GM19238 (cell line): ENCODE measurements around the gene WDHD1.
"Not testable (repeated sequence)": the region's sequence is repeated elsewhere in the genome, so short reads cannot be mapped to it uniquely, and the experiment has no call there.

Experiments
- DNase-seq: peaks from one replicate; pipeline ENCODE4 v3.0.0; 2011; ENCODE audit warnings: low spot score; ENCODE audit not compliant: insufficient read length

The WDHD1 gene

DNA sequence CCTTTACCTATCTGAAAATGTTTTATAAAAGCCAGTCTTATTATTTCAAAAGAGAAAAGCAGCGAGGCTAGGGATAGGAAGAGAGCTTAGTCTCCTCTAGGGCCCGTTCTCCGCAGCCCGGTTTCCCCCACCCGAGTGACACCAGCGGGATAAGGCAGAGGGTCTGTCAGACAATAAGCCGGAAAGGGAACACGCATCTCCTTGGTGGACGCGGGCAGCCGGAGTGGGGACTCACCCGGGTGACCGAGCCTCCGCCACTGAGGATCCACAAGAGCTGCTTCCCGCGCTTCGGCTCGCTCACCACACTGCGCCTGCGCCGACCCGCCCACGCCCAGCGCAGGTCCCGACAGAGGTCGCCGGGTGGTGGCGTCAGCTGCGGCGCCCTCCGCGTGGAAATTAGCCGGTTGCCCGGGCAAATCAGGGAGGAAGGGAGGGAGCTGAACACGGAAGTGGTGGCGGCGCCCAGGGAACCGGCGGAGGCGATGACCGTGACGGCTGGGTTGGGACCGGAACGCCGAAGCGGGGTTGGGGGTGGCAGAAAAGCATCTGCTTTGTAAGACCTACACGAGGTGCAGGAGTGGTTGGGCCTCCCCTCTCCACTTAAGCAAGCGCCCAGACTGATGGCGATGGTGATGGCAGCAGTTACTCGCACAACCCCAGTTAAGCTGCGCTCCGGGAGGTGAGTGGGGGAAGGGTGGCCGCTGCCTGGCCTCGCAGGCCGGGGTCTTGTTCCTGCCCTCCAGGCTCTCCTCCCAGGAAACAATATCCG lies at the start of gene WDHD1, which contains the start of gene SOCS4:
Gene WDHD1 (minus strand): TSS at position 307 of the 769 bp plus-strand sequence. CDS start 312 bp downstream, outside the sequence.
Gene SOCS4 (plus strand): TSS at position 444 of the 769 bp plus-strand sequence. CDS start 15,806 bp downstream, outside the sequence.
- peak; percentile 82 for DNase-seq

GRCh38 chr14:55075628-55076175 lies 48.8 kb upstream of the WDHD1 start:
- DNase-seq: no peak

- DNase-seq: no peak
Measured at GRCh38 chr14:55074662-55075061, 47.8 kb upstream of the WDHD1 start.

DNA sequence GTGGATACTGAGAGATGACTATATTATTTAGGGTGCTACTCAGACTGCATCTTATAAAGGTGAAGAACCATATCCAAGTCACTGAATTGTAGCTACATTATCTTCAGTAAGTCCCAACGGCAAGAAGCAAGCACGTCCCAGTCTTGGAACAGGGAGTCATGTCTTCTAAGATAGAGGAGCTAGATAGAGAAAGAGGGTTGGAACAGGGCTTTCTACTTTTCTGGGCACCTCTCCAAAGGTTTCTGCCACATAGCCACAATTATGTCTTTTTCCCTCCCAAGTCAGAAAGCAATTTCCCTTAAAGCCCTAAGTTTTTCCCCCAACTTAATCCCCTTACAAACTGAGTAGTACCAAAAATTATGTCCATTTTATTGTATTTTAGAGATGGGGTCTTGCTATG lies 47.0 kb upstream of the WDHD1 start:
- no peak for DNase-seq

GRCh38 chr14:55071870-55072640 lies 45.2 kb upstream of the WDHD1 start:
- no peak for DNase-seq

- DNase-seq: no peak
Measured at GRCh38 chr14:55070981-55071411, 44.1 kb upstream of the WDHD1 start.

- no peak for DNase-seq
Measured at GRCh38 chr14:55066223-55066622, 39.3 kb upstream of the WDHD1 start.

DNA sequence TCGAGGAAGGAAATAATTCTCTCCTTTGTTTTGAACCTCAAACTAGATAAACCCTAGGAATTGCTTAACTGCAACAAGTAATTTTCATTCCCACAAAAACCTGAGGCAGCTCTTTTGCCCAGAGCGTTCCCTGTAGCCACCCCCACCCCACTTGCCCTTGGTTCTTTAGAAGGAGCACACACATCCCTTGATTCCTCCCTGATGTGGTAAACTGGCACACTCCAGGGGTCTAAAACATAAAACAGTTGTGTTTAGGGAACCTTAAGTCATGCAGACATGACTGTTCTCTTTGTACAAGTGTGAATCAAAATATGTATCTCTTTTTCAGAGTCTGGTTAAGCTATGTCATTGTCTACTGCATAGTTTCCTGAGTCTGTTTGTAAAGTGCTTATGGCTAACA lies 38.5 kb upstream of the WDHD1 start:
- DNase-seq: no peak

DNA sequence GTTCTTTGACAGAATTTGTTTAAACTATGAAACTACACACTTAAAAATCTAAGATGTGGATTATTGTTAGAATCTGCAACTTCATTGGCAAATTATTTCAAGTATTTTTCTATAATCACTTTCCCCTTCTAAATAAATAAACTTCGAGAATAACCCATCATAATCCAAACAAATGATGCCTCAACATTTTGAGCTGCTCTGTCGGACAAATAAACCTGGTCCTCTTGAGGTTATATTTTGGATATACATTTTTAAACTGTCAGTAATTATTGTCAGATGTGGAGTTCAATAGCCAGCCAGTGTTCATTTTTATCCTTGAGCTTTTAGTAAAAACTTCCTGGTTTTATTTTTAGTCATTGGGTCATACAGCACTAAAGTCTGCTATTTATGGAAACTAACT lies 38.0 kb upstream of the WDHD1 start:
- not testable (repeated sequence) for DNase-seq

DNA sequence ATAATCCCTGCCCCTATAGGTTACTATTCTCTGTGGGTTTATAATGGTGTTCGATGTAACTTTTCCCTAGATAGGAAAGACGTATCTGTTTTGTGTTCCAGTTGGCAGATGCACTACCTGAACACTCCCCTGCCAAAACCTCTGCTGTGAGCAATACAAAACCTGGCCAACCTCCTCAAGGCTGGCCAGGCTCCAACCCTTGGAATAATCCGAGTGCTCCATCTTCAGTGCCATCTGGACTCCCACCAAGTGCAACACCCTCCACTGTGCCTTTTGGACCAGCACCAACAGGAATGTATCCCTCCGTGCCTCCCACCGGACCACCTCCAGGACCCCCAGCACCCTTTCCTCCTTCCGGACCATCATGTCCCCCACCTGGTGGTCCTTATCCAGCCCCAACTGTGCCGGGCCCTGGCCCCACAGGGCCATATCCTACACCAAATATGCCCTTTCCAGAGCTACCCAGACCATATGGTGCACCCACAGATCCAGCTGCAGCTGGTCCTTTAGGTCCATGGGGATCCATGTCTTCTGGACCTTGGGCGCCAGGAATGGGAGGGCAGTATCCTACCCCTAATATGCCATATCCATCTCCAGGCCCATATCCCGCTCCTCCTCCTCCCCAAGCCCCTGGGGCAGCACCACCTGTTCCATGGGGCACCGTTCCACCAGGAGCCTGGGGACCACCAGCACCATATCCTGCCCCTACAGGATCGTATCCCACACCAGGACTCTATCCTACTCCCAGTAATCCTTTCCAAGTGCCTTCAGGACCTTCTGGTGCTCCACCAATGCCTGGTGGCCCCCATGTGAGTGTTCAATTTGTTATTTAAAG lies 35.8 kb upstream of the WDHD1 start:
- DNase-seq: no peak

- no peak for DNase-seq
Measured at GRCh38 chr14:55059333-55059732, 32.4 kb upstream of the WDHD1 start.

DNA sequence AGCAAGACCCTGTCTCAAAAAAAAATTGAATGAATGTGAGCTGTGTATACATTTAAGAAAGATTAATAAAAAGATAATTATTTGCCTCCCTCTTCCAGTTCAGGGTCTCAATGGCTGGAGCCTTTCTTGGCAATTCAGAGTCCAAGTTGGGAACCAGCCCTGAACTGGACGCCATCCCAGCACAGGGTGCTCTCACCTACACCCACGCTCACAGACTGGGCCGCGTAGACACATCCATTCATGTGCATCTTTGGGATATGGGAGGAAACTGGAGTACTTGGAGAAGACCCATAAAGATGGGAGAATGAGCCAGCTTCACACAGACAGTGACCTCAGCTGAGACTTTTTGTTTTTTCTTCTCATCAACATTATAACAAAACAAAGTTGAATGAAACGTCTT lies 31.0 kb upstream of the WDHD1 start:
- DNase-seq: no peak

DNA sequence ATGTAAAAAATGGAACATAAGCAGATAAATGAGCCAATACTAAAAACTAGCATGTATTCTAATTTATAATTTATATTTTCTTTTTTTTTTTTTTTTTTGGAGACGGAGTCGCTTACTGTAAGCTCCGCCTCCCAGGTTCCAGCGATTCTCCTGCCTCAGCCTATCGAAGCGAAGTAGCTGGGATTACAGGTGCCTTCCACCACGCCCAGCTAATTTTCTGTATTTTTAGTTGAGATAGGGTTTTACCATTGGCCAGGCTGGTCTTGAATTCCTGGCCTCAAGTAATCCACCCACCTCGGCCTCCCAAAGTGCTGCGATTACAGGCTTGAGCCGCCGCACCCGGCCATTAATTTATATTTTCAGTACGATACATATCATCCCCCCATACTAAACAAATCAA lies 27.2 kb upstream of the WDHD1 start:
- no peak for DNase-seq

DNA sequence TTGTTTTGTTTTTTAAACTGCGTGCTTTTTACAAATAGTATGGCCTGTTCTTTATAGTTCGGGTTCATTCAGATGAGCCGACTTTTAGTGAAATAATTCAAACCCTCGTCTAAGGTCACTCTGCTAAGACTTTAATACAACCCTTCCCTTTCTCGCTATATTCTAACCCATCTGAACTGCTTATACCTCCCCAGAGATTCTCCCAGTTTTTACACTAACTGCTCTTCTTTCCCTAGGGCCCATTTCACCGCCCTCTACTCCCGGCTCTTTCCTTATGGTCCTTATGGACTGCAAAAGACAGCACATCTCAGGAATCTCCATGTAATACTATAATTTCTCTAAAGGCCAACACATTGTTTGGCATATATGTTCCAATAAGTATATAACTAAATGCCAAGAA lies 26.6 kb upstream of the WDHD1 start:
- DNase-seq: no peak

DNA sequence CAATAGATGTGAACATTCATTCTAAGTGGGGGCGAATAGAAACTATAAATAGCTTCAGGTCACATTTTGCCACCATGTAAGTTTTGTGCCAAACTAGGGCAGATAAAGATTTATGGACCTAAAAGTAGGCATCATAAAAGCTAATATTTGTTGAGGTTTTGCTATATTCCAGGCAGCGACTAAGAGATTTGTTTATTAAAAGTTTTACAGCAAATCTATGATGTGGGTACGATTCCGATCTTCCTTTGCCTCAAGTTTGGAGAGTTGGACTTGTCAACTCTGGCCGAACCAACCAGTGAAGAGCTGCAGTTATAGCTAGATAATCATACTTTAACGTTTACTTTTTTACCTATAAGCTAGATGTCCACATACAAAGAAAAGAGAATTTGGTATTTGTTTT lies 26.1 kb upstream of the WDHD1 start:
- DNase-seq: no peak

- no peak for DNase-seq
Measured at GRCh38 chr14:55052269-55052930, 25.5 kb upstream of the WDHD1 start.

DNA sequence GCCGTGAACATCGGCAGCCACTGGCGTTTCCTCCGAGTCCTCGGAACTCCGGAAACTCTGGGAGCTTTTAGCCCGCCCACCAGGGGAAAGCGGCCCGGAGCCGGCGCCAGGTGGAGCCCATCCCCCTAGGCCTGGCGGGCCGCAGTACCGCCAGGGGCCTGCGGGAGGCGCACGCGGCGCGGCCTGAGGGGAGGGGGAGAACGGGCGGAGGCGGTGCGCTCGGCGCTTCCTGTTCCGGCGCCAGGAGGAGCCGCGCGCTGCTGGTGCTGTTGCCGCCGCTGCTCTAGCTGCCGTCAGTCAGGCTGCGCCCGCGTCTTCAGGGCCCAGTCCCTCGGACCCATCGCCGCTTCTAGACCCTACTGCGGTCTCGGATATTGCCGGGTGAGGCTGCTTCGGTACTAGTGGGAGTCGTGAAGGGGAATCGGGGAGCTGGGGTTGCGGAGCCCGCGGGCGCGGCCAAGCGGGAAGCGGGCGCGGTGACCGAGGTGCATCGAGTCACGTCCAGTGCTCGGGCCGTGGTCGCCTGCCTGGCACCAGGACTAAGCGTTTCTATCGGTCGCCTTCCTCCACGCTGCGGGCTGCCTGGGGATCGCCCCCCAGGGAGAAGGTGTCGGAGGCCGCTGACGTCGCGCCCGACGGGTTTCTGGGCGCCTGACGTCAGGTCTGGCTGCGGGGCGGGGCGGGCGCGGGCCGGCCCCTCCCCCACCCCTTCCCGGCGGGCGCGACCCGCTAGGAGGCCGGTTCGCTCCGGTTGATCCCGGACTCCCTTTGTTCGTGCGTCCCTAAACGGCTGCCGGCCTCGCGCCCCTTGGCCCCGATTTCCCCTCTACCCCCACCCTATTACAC lies 24.7 kb upstream of the WDHD1 start, which contains the start of gene MAPK1IP1L:
Gene MAPK1IP1L (plus strand): TSS at position 225 of the 846 bp plus-strand sequence. CDS start 10,037 bp downstream, outside the sequence.
- DNase-seq: peak; percentile 92

DNA sequence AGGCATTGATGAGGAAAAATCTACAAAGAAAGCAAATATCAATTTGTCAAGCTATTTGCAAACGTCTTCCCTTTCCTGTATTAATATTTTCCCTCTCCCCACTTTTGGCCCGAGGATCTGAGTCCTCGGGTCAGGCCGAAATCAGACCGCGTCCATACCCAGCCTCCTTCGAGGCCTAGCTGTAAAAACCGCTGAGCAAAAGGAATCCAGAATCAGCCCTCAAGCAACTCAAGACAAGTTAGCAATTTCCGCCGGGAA lies 24.2 kb upstream of the WDHD1 start:
- no peak for DNase-seq

DNA sequence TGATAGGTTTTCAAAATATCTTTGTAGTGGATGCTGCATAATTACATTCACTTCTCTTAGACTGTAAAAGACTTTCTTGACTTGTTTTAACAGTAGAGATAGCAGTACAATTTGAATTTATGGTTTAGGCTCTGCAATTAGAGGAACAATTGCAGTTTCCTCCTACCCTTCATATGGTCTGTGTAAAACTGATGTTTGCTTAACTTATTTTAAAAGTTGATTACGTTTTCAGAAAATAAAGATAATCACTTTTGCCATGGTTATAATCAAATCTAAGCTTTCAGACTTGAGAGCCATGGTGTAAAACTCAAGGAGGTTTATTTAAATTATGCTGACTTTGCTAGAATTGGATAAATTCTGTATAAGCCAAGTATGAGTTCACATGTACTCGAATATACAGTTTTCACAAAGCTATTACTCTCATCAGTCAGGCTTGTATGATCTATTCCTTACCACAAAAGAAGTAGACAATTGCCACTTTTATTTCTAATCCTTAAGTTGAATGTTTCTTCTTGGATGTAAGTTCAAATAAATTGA lies 22.1 kb upstream of the WDHD1 start:
- no peak for DNase-seq
